Measurements from ENCODE around the gene EPHA6.
"Not testable (repeated sequence)": the region's sequence is repeated elsewhere in the genome, so short reads cannot be mapped to it uniquely, and the experiment has no call there.

The EPHA6 gene

DNA sequence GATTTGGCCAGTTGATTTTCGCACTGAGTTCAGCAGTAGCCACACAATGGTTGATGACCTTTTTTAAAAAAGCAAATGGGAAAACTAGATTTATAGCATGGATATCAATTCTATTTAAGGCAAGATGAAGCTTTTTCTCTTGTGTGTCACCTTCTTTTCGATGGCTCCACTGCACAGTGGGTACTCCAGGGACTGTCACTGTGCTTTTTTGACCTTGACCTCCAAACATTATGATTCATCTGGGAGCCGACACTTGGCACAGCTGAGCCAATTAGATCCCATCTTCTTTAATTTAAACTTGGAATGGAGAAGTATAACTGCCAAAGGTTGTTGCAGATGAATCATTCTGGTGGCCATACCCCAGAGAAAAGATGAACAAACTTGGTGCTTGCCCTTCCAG, 367.3 kb downstream of the EPHA6 start:
- DNase-seq (ENCODE audit: low read depth in 2 of 2) = no peak

DNA sequence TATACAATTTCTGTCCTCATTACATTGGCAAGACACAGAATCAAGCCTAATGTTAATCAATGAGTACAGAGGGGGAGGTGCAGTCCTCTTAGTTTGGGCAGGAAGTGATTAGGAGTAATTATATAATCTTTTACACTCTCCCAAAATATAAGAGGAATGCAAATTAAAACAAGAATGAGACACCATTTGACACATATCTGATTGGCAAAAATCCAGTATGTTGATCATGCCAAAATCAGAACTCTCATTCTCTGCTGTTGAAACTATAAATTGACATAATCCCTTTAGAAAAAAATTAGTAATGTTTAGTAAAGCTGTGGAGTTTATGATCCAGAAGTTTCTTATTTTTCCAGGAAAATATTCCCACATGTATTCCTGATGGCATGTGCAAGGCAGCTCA, 373.4 kb downstream of the EPHA6 start:
- DNase-seq (ENCODE audit: low read depth in 2 of 2) = no peak

- no peak for DNase-seq (ENCODE audit: low read depth in 2 of 2)
Observed at GRCh38 chr3:97189835-97190234, 375.4 kb downstream of the EPHA6 start.

- DNase-seq (ENCODE audit: low read depth in 2 of 2) = no peak
Observed at GRCh38 chr3:97197083-97197482, 382.7 kb downstream of the EPHA6 start.

DNA sequence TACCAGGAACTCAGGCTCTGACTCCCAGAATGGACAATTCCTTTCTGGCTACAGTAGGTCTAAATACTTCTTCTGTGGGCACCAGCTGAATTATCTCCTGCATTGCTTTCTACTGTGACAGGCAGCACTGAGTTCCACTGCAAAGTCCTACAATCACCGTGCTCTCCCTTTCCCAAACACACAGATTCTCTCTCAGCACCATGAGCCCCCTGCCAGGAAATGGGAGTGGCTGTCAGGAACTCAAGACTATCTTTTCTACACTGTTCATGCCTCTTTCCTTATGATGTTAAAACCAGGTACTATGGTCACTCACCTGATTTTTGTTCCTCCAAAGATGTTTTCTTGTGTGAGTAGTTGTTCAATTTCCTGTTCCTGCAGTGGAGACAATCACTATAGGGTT, 383.4 kb downstream of the EPHA6 start:
- DNase-seq (ENCODE audit: low read depth in 2 of 2) = no peak

DNA sequence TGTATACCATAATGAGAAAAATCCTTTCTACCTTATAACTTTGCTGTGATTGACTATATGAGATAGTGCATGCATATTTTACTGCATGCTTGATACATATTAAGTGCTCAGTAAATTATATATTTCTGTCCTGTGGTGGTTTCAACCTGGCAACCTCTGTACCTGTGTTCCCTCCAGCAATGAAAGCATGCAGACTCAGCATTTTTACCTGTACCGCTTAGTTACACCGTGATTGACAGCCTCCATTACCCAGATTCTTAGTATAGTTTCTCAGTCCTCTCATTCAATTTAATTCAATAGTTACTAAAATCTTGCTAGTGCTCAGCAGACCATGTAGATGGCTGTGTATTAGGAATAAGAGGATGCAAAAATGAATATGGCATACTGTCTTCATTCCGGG, 386.0 kb downstream of the EPHA6 start:
- no peak for DNase-seq (ENCODE audit: low read depth in 2 of 2)

- no peak for DNase-seq (ENCODE audit: low read depth in 2 of 2)
Observed at GRCh38 chr3:97201814-97202213, 387.4 kb downstream of the EPHA6 start.

DNA sequence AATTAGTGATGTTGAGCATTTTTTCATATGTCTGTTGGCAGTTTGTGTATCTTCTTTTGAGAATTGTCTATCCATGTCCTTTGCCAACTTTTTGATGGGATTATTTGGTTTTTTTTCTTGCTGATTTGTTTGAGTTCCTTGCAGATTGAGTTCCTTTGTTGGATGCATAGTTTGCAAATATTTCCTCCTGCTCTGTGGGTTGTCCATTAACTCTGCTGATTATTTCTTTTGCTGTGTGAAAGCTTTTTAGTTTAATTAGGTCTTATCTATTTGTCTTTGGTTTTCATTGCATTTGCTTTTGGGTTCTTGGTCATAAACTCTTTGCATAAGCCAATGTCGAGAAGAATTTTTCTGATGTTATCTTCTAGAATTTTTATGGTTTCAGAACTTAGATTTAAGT, 414.6 kb downstream of the EPHA6 start:
- DNase-seq (ENCODE audit: low read depth in 2 of 2) = no peak

DNA sequence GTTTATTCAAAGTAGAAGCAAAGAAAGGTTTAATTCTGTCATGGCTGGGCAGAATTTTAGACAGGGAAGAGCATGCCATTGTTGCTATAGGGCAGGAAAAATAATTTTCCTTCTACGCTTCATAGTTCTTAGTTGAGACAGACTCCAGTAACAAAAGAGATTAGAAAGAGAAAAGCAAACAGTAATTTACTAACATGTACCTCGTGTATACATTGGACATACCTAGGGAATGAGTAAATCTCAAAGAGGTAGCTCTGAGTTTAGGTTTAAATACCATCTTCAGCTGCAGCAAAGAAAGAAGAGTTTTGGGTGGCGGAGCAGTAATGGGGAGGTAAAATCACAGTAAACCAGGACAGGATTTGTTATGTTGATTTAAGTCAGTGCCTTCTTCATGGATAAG, 416.1 kb downstream of the EPHA6 start:
- no peak for DNase-seq (ENCODE audit: low read depth in 2 of 2)

DNA sequence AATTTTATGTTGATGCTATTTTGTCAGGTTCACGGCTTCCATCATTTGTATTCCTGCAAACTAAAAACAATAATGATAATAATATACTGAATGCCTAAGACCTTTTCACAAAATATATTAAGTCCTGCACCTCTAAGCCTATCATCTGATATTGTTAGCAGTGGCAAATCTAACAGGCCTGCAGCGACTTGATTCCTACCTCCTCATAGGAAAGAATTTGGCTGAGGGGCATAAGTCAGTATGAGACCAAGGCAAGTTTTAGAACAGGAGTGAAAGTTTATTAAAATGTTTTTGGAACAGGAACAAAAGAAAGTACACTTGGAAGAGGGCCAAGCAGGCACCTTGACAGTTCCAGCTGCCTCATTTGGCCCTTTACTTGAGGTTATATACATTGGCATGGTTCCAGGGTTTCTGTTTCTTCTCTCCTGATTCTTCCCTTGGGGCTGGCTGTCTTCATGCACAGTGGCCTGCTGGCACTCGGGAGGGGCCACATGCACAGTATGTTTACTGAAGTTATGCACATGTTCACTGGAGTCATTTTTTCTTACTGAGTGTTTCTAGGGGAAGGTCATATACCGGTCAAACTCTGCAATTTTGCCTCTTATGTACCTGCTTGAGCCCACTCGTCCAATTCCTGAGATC, 418.1 kb downstream of the EPHA6 start:
- no peak for DNase-seq (ENCODE audit: low read depth in 2 of 2)

DNA sequence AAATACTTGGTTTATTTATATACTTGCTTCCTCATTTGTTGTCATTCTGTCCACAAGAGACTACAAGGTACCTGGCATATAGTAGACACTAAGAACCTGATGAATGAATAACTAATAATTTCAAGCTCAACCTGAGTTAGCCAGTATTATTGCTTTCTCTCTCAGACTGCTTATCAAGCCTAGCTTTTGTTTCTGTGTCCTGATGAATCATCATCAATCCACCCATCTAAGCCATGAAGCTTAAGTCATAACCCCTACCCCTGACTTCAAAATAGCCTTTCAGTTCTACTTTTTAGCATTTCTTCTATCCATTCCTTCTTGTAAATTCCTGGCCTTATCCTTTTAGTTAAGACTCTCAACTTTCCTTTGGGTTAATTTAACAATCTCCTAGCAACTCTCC, 420.8 kb downstream of the EPHA6 start:
- no peak for DNase-seq (ENCODE audit: low read depth in 2 of 2)

GRCh38 chr3:97235611-97236315, 421.4 kb downstream of the EPHA6 start:
- no peak for DNase-seq (ENCODE audit: low read depth in 2 of 2)

DNA sequence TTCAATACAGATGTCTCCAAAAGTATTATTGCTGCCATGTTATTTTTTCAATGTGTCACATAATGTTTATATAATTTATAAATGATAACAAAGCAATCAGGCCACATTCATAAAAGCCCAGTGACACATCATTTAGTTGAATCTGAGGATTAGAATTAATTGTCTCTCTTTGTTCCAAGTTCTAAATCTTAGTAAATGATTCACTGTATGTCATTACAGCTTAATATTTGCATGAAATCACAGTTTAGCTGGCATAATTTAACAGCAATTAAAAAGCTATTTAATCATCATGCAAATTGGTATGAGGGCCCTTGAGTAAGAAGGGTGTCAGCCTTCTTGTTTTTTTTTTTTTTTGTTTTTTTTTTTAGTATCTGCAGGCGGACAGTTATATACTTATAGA, 427.0 kb downstream of the EPHA6 start:
- no peak for DNase-seq (ENCODE audit: low read depth in 2 of 2)

DNA sequence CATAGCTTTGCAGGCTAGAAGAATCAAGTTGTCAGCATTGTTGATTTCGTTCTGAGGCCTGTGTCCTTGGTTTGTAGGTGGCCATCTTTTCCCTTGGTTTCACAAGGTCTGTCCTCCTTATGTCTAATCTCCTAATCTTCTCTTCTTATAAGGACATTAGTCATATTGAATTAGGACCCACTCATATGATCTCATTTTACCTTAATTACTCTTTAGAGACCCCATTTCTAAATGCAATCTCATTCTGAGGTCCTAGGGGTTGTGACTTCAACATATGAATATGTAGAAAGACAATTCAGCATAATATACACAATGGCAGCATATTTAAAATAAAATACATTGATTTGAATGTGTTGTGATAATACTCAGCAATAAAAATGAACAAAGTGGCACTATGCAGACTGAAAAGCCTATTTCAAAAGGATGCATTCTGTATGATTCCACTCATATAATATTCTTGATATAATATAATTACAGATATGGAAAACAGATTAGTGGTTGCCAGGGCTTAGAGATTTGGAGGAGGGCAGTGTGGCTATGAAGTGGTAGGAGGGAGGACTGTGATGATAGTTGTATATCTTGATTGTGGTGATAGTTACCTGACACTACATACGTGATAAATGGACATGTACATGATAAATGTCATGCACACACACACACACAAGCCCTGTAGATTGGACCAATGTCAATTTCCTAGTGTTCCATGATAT, 431.0 kb downstream of the EPHA6 start:
- DNase-seq (ENCODE audit: low read depth in 2 of 2) = no peak

GRCh38 chr3:97256060-97256459, 441.7 kb downstream of the EPHA6 start:
- DNase-seq (ENCODE audit: low read depth in 2 of 2) = no peak

GRCh38 chr3:97257942-97258697, 443.7 kb downstream of the EPHA6 start:
- no peak for DNase-seq (ENCODE audit: low read depth in 2 of 2)

GRCh38 chr3:97259263-97259662, 444.9 kb downstream of the EPHA6 start:
- DNase-seq (ENCODE audit: low read depth in 2 of 2) = no peak

DNA sequence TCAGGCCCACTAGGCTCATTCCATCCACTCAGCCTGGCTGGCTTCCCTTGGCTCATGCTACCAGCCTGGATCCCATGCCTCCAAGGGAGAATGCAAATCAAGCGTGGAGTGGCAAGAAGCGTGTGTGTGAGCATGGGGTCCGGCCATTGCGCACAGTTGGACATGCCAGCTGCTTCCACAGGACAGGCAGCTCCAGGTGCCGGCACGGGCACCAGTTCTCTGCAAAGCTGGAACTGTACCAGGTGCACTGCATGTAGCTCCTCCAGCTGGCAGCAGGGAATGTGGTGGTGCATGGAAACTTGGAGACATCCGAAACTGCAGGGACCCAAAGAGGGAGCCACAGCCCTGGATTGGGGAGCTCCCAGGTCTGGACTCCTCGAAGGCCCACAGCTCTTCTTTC, 449.8 kb downstream of the EPHA6 start:
- no peak for DNase-seq (ENCODE audit: low read depth in 2 of 2)

- DNase-seq (ENCODE audit: low read depth in 2 of 2) = no peak
Observed at GRCh38 chr3:97265237-97266005, 451.0 kb downstream of the EPHA6 start.

- DNase-seq (ENCODE audit: low read depth in 2 of 2) = no peak
Observed at GRCh38 chr3:97269202-97269601, 454.8 kb downstream of the EPHA6 start.

- DNase-seq (ENCODE audit: low read depth in 2 of 2) = not testable (repeated sequence)
Observed at GRCh38 chr3:97276879-97277550, 462.6 kb downstream of the EPHA6 start.
